GM12878 (cell line): ENCODE data around the gene CLCN7. TPM values are rescaled to one million over a fixed set of nuclear protein-coding genes. Genes with fewer than 3 reads are reported as not detected.

Source experiments
- ATAC-seq: fragments of 200-7000 bp; cut with Tn5 transposase; 3 replicates; pipeline ENCODE4 v1.9.1; 2020; ENCODE audit warnings: mild to moderate bottlenecking, moderate library complexity
- BruUV-seq: library from RNA; stranded (reverse); fragments of 400-500 nt; replicated peaks from 2 replicates; lab custom pipeline; 2021; lab: Mats Ljungman, UMichigan
- CTCF ChIA-PET: fragments of 300-600 bp; sonication (Branson Sonifier 250); formaldehyde crosslinking; extraction: SDS; loops from one replicate; lab custom pipeline; 2021; ENCODE audit warnings: inconsistent platforms; lab: Yijun Ruan, JAX
- POLR2A ChIA-PET: fragments of 350-600 bp; formaldehyde crosslinking; extraction: SDS; loops from one replicate; lab custom pipeline; 2021; ENCODE audit warnings: inconsistent platforms; lab: Charles Lee
- RAD21 ChIA-PET: fragments of 300-600 bp; sonication (Branson Sonifier 250); formaldehyde crosslinking; loops from one replicate; lab custom pipeline; 2023; ENCODE audit warnings: antibody characterized with exemption; ENCODE audit not compliant: unreplicated experiment; lab: Charles Lee
- SMC1A ChIA-PET: fragments of 300-600 bp; sonication (Branson Sonifier 250); formaldehyde crosslinking; loops from one replicate; lab custom pipeline; 2023; ENCODE audit not compliant: unreplicated experiment, uncharacterized antibody; lab: Charles Lee
- DNase-seq: peaks from one replicate; pipeline ENCODE4 v3.0.0-alpha.2; 2011; ENCODE audit warnings: low read depth, low spot score
- FAIRE-seq: peaks from 3 replicates; lab custom pipeline; 2011; peaks lifted over from hg19 to GRCh38; lab: Jason Lieb, UNC
- H2AFZ ChIP-seq: 2 replicates; pipeline ENCODE4 v1.6.0; 2011; ENCODE audit warnings: low read depth, low read length, control low read depth; ENCODE audit not compliant: control insufficient read depth
- H3K27ac ChIP-seq: 2 replicates; pipeline ENCODE4 v1.5.1; 2011; ENCODE audit warnings: control low read depth; ENCODE audit not compliant: control insufficient read depth, insufficient read depth
- H3K27me3 ChIP-seq, 2 experiments: replicated peaks in 1 of 2; 2 replicates each; pipeline versions ENCODE4 v1.6.0 to v1.6.1; 2011; ENCODE audit warnings: low read length in 1 of 2; ENCODE audit not compliant: control insufficient read depth in 2 of 2, insufficient read depth in 2 of 2
- H3K36me3 ChIP-seq, 2 experiments: 2 replicates each; pipeline ENCODE4 v1.5.1; 2011; ENCODE audit warnings: low read length in 1 of 2; ENCODE audit not compliant: control insufficient read depth in 2 of 2, insufficient read depth in 2 of 2
- H3K4me1 ChIP-seq: 2 replicates; pipeline ENCODE4 v1.6.1; 2011; ENCODE audit warnings: mild to moderate bottlenecking, low read length, moderate library complexity, mixed read lengths; ENCODE audit not compliant: control insufficient read depth, insufficient read depth
- H3K4me2 ChIP-seq: 2 replicates; pipeline ENCODE4 v1.6.0; 2011; ENCODE audit warnings: control low read depth; ENCODE audit not compliant: control insufficient read depth, insufficient read depth
- H3K4me3 ChIP-seq: fragments of 200-600 bp; sonication (generic); 2 replicates; pipeline ENCODE4 v1.5.1; 2016
- H3K79me2 ChIP-seq: 2 replicates; pipeline ENCODE4 v1.6.0; 2011; ENCODE audit warnings: low read length; ENCODE audit not compliant: control insufficient read depth, insufficient read depth
- H3K9ac ChIP-seq: 2 replicates; pipeline ENCODE4 v1.8.0; 2011; ENCODE audit warnings: low read length, control low read depth, mixed read lengths; ENCODE audit not compliant: control insufficient read depth, insufficient read depth
- H3K9me3 ChIP-seq: replicated peaks from 3 replicates; pipeline ENCODE4 v1.5.1; 2011; ENCODE audit warnings: mild to moderate bottlenecking, low read length; ENCODE audit not compliant: control insufficient read depth, insufficient read depth
- H4K20me1 ChIP-seq: 2 replicates; pipeline ENCODE4 v1.6.0; 2011; ENCODE audit not compliant: control insufficient read depth, insufficient read depth
- ATF3 ChIP-seq: IDR thresholded peaks from 2 replicates; pipeline ENCODE4 v1.6.1; 2011; ENCODE audit warnings: low read depth, mild to moderate bottlenecking, low read length, moderate library complexity, borderline replicate concordance; ENCODE audit errors: extremely low read depth
- BHLHE40 ChIP-seq, 2 experiments: fragments of 450-650 bp in 1 of 2; IDR thresholded peaks; 2 replicates each; pipeline ENCODE4 v1.6.1; 2011 to 2017; ENCODE audit warnings: low read depth in 2 of 2, borderline replicate concordance in 1 of 2, improper control_type of control experiment in 1 of 2, low read length in 1 of 2, mild to moderate bottlenecking in 1 of 2
- MLLT1 ChIP-seq: fragments of 450-650 bp; IDR thresholded peaks from 2 replicates; pipeline ENCODE4 v1.6.1; 2016; ENCODE audit warnings: mild to moderate bottlenecking
- NBN ChIP-seq: fragments of 450-650 bp; IDR thresholded peaks from 2 replicates; pipeline ENCODE4 v1.6.1; 2016
- NR2C2 ChIP-seq: IDR thresholded peaks from 2 replicates; pipeline ENCODE4 v1.6.1; 2011; ENCODE audit warnings: borderline replicate concordance, low read depth; ENCODE audit not compliant: control insufficient read depth, insufficient read length
- SPI1 ChIP-seq: IDR thresholded peaks from 2 replicates; pipeline ENCODE4 v1.6.1; 2011; ENCODE audit warnings: low read depth, mild to moderate bottlenecking, low read length, moderate library complexity, borderline replicate concordance; ENCODE audit not compliant: insufficient read depth
- TCF12 ChIP-seq: IDR thresholded peaks from 2 replicates; pipeline ENCODE4 v1.6.1; 2011; ENCODE audit warnings: low read depth, mild to moderate bottlenecking, low read length
- ZNF274 ChIP-seq: IDR thresholded peaks from one replicate; pipeline ENCODE4 v1.8.0; 2011; ENCODE audit not compliant: insufficient read length, insufficient read depth
- WGBS: methylation state at CpG from one replicate; pipeline ENCODE4 v1.1.6; 2016; ENCODE audit warnings: low lambda C conversion rate; ENCODE audit not compliant: insufficient replicate concordance, insufficient coverage; ENCODE audit errors: missing lambda C conversion rate; 5-methylcytosine and 5-hydroxymethylcytosine counted together
- in situ Hi-C: fragments of 300-500 bp; cut with MboI; formaldehyde crosslinking; loops from 9 replicates; pipeline ENCODE4 v1.14.3; 2018; ENCODE audit warnings: mixed read lengths
- intact Hi-C: fragments of 100-400 bp; cut with micrococcal nuclease; formaldehyde crosslinking; loops from one replicate; pipeline ENCODE4 v1.14.2; 2022; ENCODE audit not compliant: unreplicated experiment
- polyA plus RNA-seq, 11 experiments: library from polyadenylated mRNA; depleted of rRNA in 4 of 11; unstranded in 6 of 11; stranded (reverse) in 5 of 11; fragments of >200 nt; fragmentation: Nextera tagmentation in 4 of 11; fragmentation: Illumina TruSeq in 1 of 11; extraction: Ambion mirVana in 4 of 11; extraction: Trizol in 1 of 11; gene quantifications; 1 replicate in 1 of 11; 2 replicates in 10 of 11; pipeline versions ENCODE4 v1.2.1 to v1.2.3, GENCODE V29; 2011 to 2016; ENCODE audit warnings: inconsistent platforms in 2 of 11, missing spikeins in 2 of 11, low read depth in 1 of 11
- total RNA-seq, 4 experiments: library from RNA; depleted of rRNA in 3 of 4; stranded (reverse); fragments of >200 nt in 3 of 4; fragmentation: Illumina TruSeq in 1 of 4; extraction: Trizol in 1 of 4; gene quantifications; 2 replicates each; pipeline versions ENCODE4 v1.2.1 to v1.2.3, GENCODE V29; 2013 to 2021

Gene CLCN7
- total and polyA plus RNA-seq, 10 of the 15 experiments (the other 5 are each of a cell fraction or from before 2014, with no cell fraction given), result 0.04 to 62.5 (median 19.9) TPM

- no peaks in the 10 kb centered on the region for H3K4me1 ChIP-seq
- no peaks in the 10 kb centered on the region for H3K79me2 ChIP-seq
- H3K36me3 ChIP-seq, result peaks cover 5 to 8% of the 10 kb centered on the region in 2 experiments; a peak in 3 of 4 replicates
- no peaks in the 10 kb centered on the region for H3K27me3 ChIP-seq
- ChIA-PET RAD21 (no interaction called here), SMC1A (no interaction called here), CTCF (no interaction called here), POLR2A (no interaction called here)
- intact Hi-C loops, result no loop called here
- TF ChIP-seq MLLT1 (no peak), ATF3 (no peak), SPI1 (no peak), ZNF274 (no peak), BHLHE40 (IDR thresholded peaks at IDR 0.05; ENCODE audit: borderline replicate concordance in 1 of 2, low read depth in 2 of 2, low read length in 1 of 2) (no peak), TCF12 (no peak), NBN (no peak), NR2C2 (no peak)
- 96% methylated on average over 37 of the region's 37 CpGs for WGBS
- DNase-seq (no peak), FAIRE-seq (no peak), ATAC-seq (no peak)
- BruUV-seq, result no TSS peak
- no peak overlapping the region for H3K4me3 ChIP-seq
- H3K9ac ChIP-seq, result no peak overlapping the region
- no peak overlapping the region for H3K4me2 ChIP-seq
- no peak overlapping the region for H3K27ac ChIP-seq
- no peak overlapping the region for H2AFZ ChIP-seq
- no peaks in the 10 kb centered on the region for H4K20me1 ChIP-seq
- in situ Hi-C loops, result no loop called here
- H3K9me3 ChIP-seq, result no peaks in the 10 kb centered on the region
Observed at GRCh38 chr16:1506494-1507213, 31.8 kb upstream of the CLCN7 start.
